Glutamatergic neuron (in vitro differentiated cells): Measurements from ENCODE around the gene DGUOK. TPM values are rescaled to one million over a fixed set of nuclear protein-coding genes. Genes with fewer than 3 reads are reported as not detected.
A peak's percentile ranks its signal among the peaks of the same experiment; 100 is the strongest.

Experiments
- DNase-seq: peaks from one replicate; pipeline ENCODE4 v3.0.0; 2022
- H3K27ac Mint-ChIP-seq: one replicate; pipeline ENCODE4 v1.8.0; 2020; ENCODE audit warnings: mild to moderate bottlenecking, mixed read lengths, inconsistent platforms; ENCODE audit not compliant: unreplicated experiment
- H3K27me3 Mint-ChIP-seq: one replicate; pipeline ENCODE4 v1.8.0; 2020; ENCODE audit warnings: mild to moderate bottlenecking, moderate library complexity, mixed read lengths, inconsistent platforms; ENCODE audit not compliant: unreplicated experiment
- H3K36me3 Mint-ChIP-seq: one replicate; pipeline ENCODE4 v1.8.0; 2020; ENCODE audit warnings: mild to moderate bottlenecking, mixed read lengths, inconsistent platforms; ENCODE audit not compliant: unreplicated experiment
- H3K4me1 Mint-ChIP-seq: one replicate; pipeline ENCODE4 v1.8.0; 2020; ENCODE audit warnings: mild to moderate bottlenecking, low read depth, mixed read lengths, inconsistent platforms; ENCODE audit not compliant: unreplicated experiment
- H3K4me3 Mint-ChIP-seq: one replicate; pipeline ENCODE4 v1.8.0; 2020; ENCODE audit warnings: mild to moderate bottlenecking, mixed read lengths, inconsistent platforms; ENCODE audit not compliant: unreplicated experiment
- H3K9me3 Mint-ChIP-seq: one replicate; pipeline ENCODE4 v1.8.0; 2020; ENCODE audit warnings: mild to moderate bottlenecking, moderate library complexity, mixed read lengths, inconsistent platforms; ENCODE audit not compliant: unreplicated experiment
- CTCF ChIP-seq: fragments of 200-600 bp; sonication (generic); IDR thresholded peaks from one replicate; pipeline ENCODE4 v1.5.0; 2021; ENCODE audit not compliant: partially characterized antibody, unreplicated experiment
- total RNA-seq: library from RNA; stranded (reverse); fragmentation: NEBNext Ultra II Directional; extraction: Animal tissue kit (Norgen Biotek cat#: 25700); gene quantifications from one replicate; pipeline ENCODE4 v1.2.1, GENCODE V29; 2021; ENCODE audit not compliant: unreplicated experiment

DGUOK gene
- total RNA-seq, 1 donor from 2014 or later: 96.8 TPM

- TF ChIP-seq CTCF: no peak
- Mint-ChIP-seq H3K4me3 (no peak overlapping the region), H3K4me1 (no peaks in the 10 kb centered on the region), H3K27ac (no peak overlapping the region), H3K9me3 (no peaks in the 10 kb centered on the region), H3K36me3 (no peaks in the 10 kb centered on the region), H3K27me3 (peaks cover 2% of the 10 kb centered on the region)
- DNase-seq: no peak
Measured at GRCh38 chr2:73888388-73888787, 38.3 kb upstream of the DGUOK start.

- H3K36me3 Mint-ChIP-seq: no peaks in the 10 kb centered on the region
- no peak for DNase-seq
- no peaks in the 10 kb centered on the region for H3K9me3 Mint-ChIP-seq
- peaks cover 2% of the 10 kb centered on the region for H3K27me3 Mint-ChIP-seq
- no peaks in the 10 kb centered on the region for H3K4me1 Mint-ChIP-seq
- H3K4me3 Mint-ChIP-seq: no peak overlapping the region
- H3K27ac Mint-ChIP-seq: no peak overlapping the region
- no peak for TF ChIP-seq CTCF
Measured at GRCh38 chr2:73889206-73889605, 37.5 kb upstream of the DGUOK start.

- Mint-ChIP-seq H3K4me1 (no peaks in the 10 kb centered on the region), H3K9me3 (no peaks in the 10 kb centered on the region), H3K4me3 (no peak overlapping the region), H3K36me3 (no peaks in the 10 kb centered on the region), H3K27me3 (peaks cover 4% of the 10 kb centered on the region), H3K27ac (no peak overlapping the region)
- TF ChIP-seq CTCF: no peak
- no peak for DNase-seq
Measured at GRCh38 chr2:73890301-73891092, 36.2 kb upstream of the DGUOK start.

- TF ChIP-seq CTCF: no peak
- H3K9me3 Mint-ChIP-seq: no peaks in the 10 kb centered on the region
- DNase-seq: no peak
Measured at GRCh38 chr2:73891276-73891901, 35.3 kb upstream of the DGUOK start.

More at GRCh38 chr2:73891276-73891901, 35.3 kb upstream of the DGUOK start:
- Mint-ChIP-seq H3K4me1 (no peaks in the 10 kb centered on the region), H3K36me3 (no peaks in the 10 kb centered on the region), H3K27ac (no peak overlapping the region), H3K27me3 (peaks cover 4% of the 10 kb centered on the region), H3K4me3 (peak overlapping the region; percentile 38)
